Raji (cell line): ENCODE measurements around the gene SEC24D.

Experiments used
- POLR2A ChIP-seq: IDR thresholded peaks from 2 replicates; pipeline ENCODE4 v1.6.1; 2011; ENCODE audit warnings: low read depth, low read length, control low read depth; ENCODE audit not compliant: insufficient read depth

Gene SEC24D

DNA sequence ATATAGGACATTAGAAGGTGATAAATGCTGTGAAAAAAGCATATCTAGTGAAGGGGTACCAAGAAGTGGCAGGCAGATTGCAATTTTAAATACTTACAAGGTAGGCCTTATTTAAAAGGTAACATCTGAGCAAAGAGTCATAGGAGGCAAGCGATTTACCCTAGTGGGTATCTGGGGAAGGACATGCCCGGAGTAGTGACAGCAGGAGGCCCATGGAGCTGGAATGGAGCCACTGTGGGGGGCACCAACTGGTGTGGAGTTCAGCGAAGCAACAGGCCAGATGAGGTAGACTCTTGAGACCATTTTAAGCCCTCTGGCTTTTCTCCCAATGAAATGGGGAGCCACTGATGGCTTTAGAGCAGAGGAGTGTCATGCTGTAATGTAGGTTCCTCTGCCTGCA lies 37.3 kb downstream of the SEC24D start:
- no peak for TF ChIP-seq POLR2A

GRCh38 chr4:118797558-118798142 lies 38.3 kb downstream of the SEC24D start:
- TF ChIP-seq POLR2A, result no peak

- no peak for TF ChIP-seq POLR2A
Observed at GRCh38 chr4:118790544-118790943, 45.4 kb downstream of the SEC24D start.

DNA sequence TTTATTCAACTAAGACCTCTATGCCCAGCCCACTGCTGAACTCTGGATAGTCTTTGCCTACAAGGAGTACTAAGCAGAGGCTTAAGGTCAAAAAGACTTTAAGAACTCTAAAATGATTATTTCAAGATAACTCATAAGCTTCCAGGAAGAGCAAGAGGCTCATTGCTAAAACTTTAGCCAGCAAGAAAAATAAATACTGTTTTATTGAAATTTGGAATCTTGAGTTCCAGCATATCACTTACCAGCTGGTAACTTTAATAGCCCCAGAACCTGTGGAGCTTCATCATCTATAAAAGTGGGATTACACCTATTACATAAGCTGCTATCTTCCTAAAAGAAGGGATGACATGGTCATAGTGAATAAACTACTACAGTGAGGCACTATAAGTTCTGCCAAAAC lies 47.0 kb downstream of the SEC24D start:
- TF ChIP-seq POLR2A, result no peak

- TF ChIP-seq POLR2A, result no peak
Observed at GRCh38 chr4:118787844-118788380, 48.0 kb downstream of the SEC24D start.

DNA sequence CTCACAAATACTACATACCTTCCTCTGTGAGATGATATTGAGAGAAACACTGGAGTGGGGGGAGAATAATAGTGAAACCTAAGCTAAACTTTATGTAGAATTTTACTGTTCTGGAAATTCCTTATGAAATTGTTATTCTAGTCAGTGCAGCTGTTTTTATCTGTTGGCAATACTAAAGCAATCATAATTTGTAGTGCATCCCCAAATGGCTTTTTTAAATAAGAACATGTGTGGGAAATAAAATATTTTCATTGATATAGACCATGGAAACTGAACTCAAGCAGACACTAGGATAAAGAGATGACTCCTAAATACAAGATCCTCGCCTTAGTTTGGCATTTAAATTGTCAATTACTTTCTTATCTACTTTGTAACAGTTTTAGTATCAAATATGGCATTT lies 51.1 kb downstream of the SEC24D start:
- no peak for TF ChIP-seq POLR2A

- TF ChIP-seq POLR2A, result no peak
Observed at GRCh38 chr4:118783887-118784286, 52.0 kb downstream of the SEC24D start.

DNA sequence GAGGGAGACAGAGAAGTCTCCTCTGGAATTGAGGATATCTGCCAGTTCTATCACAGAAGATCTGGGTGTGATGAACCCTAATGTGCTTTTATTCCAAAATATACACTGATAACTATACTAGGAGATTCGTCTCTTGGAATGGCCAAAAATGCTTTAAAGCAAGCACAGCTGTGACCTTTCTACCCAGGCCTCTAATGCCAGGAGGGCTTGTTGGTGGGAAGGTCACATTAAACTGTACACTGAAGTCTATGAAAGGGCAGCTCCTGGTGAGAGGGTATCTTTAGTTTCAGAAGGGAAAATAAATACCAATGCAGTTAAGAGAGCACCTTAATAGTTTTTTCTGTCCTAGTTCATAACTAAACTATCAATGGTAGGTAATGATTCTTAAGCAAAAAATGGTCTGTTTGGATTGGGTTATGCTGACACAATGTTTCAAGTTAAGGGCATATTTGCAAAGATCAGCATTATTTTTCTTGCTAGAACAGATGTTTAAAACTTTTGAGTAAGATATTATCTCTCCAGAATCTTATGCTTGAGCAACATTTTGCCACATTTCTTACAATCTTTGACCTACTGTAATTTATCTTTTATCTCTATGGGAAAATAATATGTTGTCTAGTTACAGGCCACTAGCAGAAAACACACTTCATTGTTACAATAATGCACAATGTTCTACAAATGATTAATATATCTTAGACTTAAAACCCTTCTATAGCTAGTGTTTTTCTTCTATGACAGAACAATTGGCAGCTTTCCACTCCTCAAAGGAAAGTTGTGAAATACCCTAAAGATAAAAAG lies 59.6 kb downstream of the SEC24D start:
- TF ChIP-seq POLR2A, result no peak

- TF ChIP-seq POLR2A, result no peak
Observed at GRCh38 chr4:118775405-118775804, 60.5 kb downstream of the SEC24D start.

- no peak for TF ChIP-seq POLR2A
Observed at GRCh38 chr4:118774989-118775388, 60.9 kb downstream of the SEC24D start.

DNA sequence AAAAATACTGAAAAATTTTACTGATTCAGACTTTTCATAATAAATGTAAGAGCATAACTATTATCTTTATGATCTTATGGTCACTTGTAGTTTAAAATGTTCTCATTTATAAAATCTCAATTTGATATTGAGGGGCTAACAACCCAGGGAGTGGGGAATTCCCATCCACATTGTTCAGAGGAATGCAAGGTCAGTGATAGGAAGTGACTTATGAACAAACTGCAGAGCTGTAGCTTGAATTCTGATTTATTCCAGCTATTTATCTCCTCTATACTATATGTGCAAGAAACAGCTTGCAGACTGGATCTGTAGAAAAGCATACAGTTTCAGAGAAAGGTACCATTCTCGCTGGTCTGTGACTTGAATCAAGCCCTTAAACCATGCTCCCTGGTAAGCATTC lies 61.6 kb downstream of the SEC24D start:
- no peak for TF ChIP-seq POLR2A

DNA sequence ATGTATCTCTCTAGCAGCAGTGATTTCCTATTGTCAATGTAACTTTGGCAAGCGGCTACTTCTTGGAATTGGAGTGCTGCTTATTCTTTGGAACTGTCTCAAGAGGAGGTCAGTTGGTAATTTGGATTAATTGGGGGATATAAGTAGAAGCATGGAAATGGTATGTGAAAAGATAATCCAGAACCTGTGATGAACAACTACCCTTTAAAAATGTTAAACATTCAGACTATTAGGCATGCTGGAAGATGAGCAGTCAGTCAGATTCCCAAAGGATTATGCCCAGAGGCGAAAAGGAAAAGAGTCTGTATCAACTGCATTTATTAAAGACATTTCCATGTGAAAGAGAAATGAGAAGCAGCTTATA lies 62.5 kb downstream of the SEC24D start:
- no peak for TF ChIP-seq POLR2A

GRCh38 chr4:118772767-118773428 lies 63.0 kb downstream of the SEC24D start:
- no peak for TF ChIP-seq POLR2A

- TF ChIP-seq POLR2A, result no peak
Observed at GRCh38 chr4:118772081-118772766, 63.7 kb downstream of the SEC24D start.

DNA sequence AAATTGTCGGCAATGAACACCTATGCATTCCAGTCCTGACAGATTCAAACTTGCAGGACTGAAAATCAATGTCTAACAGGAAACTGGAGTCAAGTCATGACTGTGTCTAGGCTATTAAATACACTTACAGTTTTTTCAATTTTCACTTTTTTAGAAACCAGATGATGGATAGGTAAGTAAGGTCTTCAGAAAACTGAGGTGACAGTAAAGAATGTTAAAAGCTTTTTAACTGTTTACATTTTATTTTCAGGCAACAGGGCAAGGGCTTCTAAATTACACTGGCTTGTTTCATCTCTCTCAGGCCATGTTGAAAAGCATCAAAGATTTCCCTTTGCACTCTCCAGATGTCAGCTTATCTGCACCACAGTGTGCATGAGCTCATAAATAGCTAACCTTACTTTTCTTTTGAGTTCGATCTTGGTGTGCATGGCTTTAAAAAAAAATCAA lies 65.2 kb downstream of the SEC24D start:
- TF ChIP-seq POLR2A, result no peak
